Activated CD4-positive, alpha-beta T cell treated with anti-CD3 and anti-CD28 coated beads, Interleukin-2, amount 50 U/mL, for 16 hours (primary cell): Measurements from ENCODE around the gene LDHAL6B.

Experiments used
- DNase-seq: peaks from one replicate; pipeline ENCODE4 v3.0.0-alpha.2; 2020

The LDHAL6B gene

GRCh38 chr15:59221511-59222505 is 15.2 kb downstream of the LDHAL6B start:
- DNase-seq: no peak

GRCh38 chr15:59222906-59223550 is 16.4 kb downstream of the LDHAL6B start:
- DNase-seq: no peak

GRCh38 chr15:59223736-59224135 is 17.1 kb downstream of the LDHAL6B start:
- no peak for DNase-seq

- no peak for DNase-seq
These were observed 17.8 kb downstream of the LDHAL6B start for GRCh38 chr15:59224474-59224873.

- no peak for DNase-seq
These were observed 20.4 kb downstream of the LDHAL6B start for GRCh38 chr15:59227021-59227420.

GRCh38 chr15:59229015-59229414 is 22.4 kb downstream of the LDHAL6B start:
- DNase-seq: no peak

- no peak for DNase-seq
These were observed 22.8 kb downstream of the LDHAL6B start for GRCh38 chr15:59229453-59229852.

- no peak for DNase-seq
These were observed 23.9 kb downstream of the LDHAL6B start for GRCh38 chr15:59230531-59231055.

- DNase-seq: no peak
These were observed 25.8 kb downstream of the LDHAL6B start for GRCh38 chr15:59232476-59232875.

- DNase-seq: no peak
These were observed 29.8 kb downstream of the LDHAL6B start for GRCh38 chr15:59236394-59236793.

GRCh38 chr15:59237119-59237855 is 30.6 kb downstream of the LDHAL6B start:
- no peak for DNase-seq

- no peak for DNase-seq
These were observed 31.3 kb downstream of the LDHAL6B start for GRCh38 chr15:59237924-59238331.

GRCh38 chr15:59240036-59240435 is 33.4 kb downstream of the LDHAL6B start:
- DNase-seq: no peak

GRCh38 chr15:59242649-59243048 is 36.0 kb downstream of the LDHAL6B start:
- no peak for DNase-seq

- DNase-seq: no peak
These were observed 37.0 kb downstream of the LDHAL6B start for GRCh38 chr15:59243622-59244021.

- no peak for DNase-seq
These were observed 37.7 kb downstream of the LDHAL6B start for GRCh38 chr15:59244337-59244736.

GRCh38 chr15:59245559-59245958 is 38.9 kb downstream of the LDHAL6B start:
- no peak for DNase-seq

- DNase-seq: peak; percentile 66
These were observed 40.7 kb downstream of the LDHAL6B start for GRCh38 chr15:59247364-59247763.

- no peak for DNase-seq
These were observed 43.2 kb downstream of the LDHAL6B start for GRCh38 chr15:59249816-59250215.

GRCh38 chr15:59250249-59250648 is 43.6 kb downstream of the LDHAL6B start:
- DNase-seq: no peak

- DNase-seq: peak; percentile 24
These were observed 44.6 kb downstream of the LDHAL6B start for GRCh38 chr15:59251001-59251845.

- DNase-seq: no peak
These were observed 45.5 kb downstream of the LDHAL6B start for GRCh38 chr15:59252137-59252536.
